ENCODE measurements around the gene TANC1. TPM values are rescaled to one million over a fixed set of nuclear protein-coding genes. Genes with fewer than 3 reads are reported as not detected.

TANC1 gene
- total RNA-seq, 6 experiments from 2014 or later = 4.0 to 12.7 (median 11.3) TPM

- no peaks in the 10 kb centered on the region for H3K27me3 ChIP-seq
- H3K36me3 ChIP-seq = no peaks in the 10 kb centered on the region
- ATAC-seq = no peak
- DNase-seq = no peak
- no peaks in the 10 kb centered on the region for H3K4me1 ChIP-seq
- TF ChIP-seq CTCF (IDR thresholded peaks at IDR 0.05) (no peak), POLR2A (IDR thresholded peaks at IDR 0.05) (no peak)
- H3K27ac ChIP-seq = no peak overlapping the region
- no peaks in the 10 kb centered on the region for H3K9me3 ChIP-seq
- H3K4me3 ChIP-seq = no peak overlapping the region
- intact Hi-C loops (cut with DNase I) = no loop called here
- 67% methylated on average over 3 of the region's 4 CpGs for WGBS (ENCODE audit: insufficient coverage, low coverage, low lambda C conversion rate, missing lambda C conversion rate)
Observed at GRCh38 chr2:159117658-159118057, 149.2 kb downstream of the TANC1 start.

- ATAC-seq (peak; percentile 95 to 98 (median 96)), DNase-seq (peak; percentile 76 to 80 (median 79))
- no peak overlapping the region for H3K4me3 ChIP-seq
- no peaks in the 10 kb centered on the region for H3K27me3 ChIP-seq
- intact Hi-C loops (cut with DNase I) = no loop called here
- no peak for TF ChIP-seq POLR2A (IDR thresholded peaks at IDR 0.05)
- TF ChIP-seq CTCF (IDR thresholded peaks at IDR 0.05) = peak; percentile 91 to 95 (median 94)
- 34% methylated on average over 11 of the region's 11 CpGs for WGBS (ENCODE audit: insufficient coverage, low coverage, low lambda C conversion rate, missing lambda C conversion rate)
- H3K36me3 ChIP-seq = no peaks in the 10 kb centered on the region
- H3K27ac ChIP-seq = no peak overlapping the region
- no peaks in the 10 kb centered on the region for H3K9me3 ChIP-seq
- no peaks in the 10 kb centered on the region for H3K4me1 ChIP-seq
Observed at GRCh38 chr2:159118115-159118858, 149.8 kb downstream of the TANC1 start.

- no peaks in the 10 kb centered on the region for H3K4me1 ChIP-seq
- DNase-seq (no peak), ATAC-seq (no peak)
- intact Hi-C loops (cut with DNase I) = no loop called here
- H3K27ac ChIP-seq = no peak overlapping the region
- H3K27me3 ChIP-seq = no peaks in the 10 kb centered on the region
- H3K9me3 ChIP-seq = no peaks in the 10 kb centered on the region
- no peaks in the 10 kb centered on the region for H3K36me3 ChIP-seq
- TF ChIP-seq POLR2A (IDR thresholded peaks at IDR 0.05) (no peak), CTCF (IDR thresholded peaks at IDR 0.05) (no peak)
- H3K4me3 ChIP-seq = no peak overlapping the region
- 53% methylated on average over 2 of the region's 2 CpGs for WGBS (ENCODE audit: insufficient coverage, low coverage, low lambda C conversion rate, missing lambda C conversion rate)
Observed at GRCh38 chr2:159118859-159119500, 150.5 kb downstream of the TANC1 start.

GRCh38 chr2:159119652-159120257 is 151.3 kb downstream of the TANC1 start:
- no peaks in the 10 kb centered on the region for H3K36me3 ChIP-seq
- no peak for ATAC-seq
- TF ChIP-seq CTCF (IDR thresholded peaks at IDR 0.05) = no peak
- TF ChIP-seq POLR2A (IDR thresholded peaks at IDR 0.05) = no peak
- H3K27me3 ChIP-seq = no peaks in the 10 kb centered on the region
- no peak for DNase-seq
- H3K4me1 ChIP-seq = no peaks in the 10 kb centered on the region
- no peaks in the 10 kb centered on the region for H3K9me3 ChIP-seq
- intact Hi-C loops (cut with DNase I) = loop anchor here in 1 of 2 donors (5.0 kb wide), 1 partner anchor 222 kb away; no protein-coding TSS in a partner anchor
- H3K4me3 ChIP-seq = no peak overlapping the region
- H3K27ac ChIP-seq = no peak overlapping the region
- 91% methylated on average over 5 of the region's 8 CpGs for WGBS (ENCODE audit: insufficient coverage, low coverage, low lambda C conversion rate, missing lambda C conversion rate)

All from right lobe of liver (tissue), 6 donors.